Measurements from ENCODE around the gene CPED1.

The CPED1 gene

DNA sequence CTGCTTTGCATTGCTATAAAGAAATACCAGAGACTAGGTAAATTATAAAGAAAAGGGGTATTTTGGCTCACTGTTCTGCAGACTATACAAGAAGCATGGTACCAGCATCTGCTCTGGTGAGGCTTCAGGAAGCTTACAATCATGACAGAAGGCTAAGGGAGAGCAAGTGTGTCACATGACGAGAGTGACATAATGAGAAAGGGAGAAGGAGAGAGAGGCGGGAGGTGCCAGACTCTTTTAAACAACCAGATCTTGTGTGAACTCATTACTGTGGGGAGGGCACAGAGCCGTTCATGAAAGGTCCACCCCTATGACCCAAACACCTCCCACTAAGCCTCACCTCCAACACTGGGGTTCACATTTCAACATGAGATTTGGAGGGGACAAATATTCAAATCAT, 281.3 kb downstream of the CPED1 start:
- Histone ChIP-seq H3K27ac (no peak overlapping the region), H3K27me3 (replicated peaks) (no peaks in the 10 kb centered on the region), H3K36me3 (replicated peaks) (no peaks in the 10 kb centered on the region), H3K4me3 (ENCODE audit: low read depth, low read length) (no peak overlapping the region)
- in situ Hi-C loops (cut with HindIII; ENCODE audit: low pct_ligation_motif_present, low sequenced_read_pairs): no loop called here
- no peak for DNase-seq
- TF ChIP-seq, protein P1, sequence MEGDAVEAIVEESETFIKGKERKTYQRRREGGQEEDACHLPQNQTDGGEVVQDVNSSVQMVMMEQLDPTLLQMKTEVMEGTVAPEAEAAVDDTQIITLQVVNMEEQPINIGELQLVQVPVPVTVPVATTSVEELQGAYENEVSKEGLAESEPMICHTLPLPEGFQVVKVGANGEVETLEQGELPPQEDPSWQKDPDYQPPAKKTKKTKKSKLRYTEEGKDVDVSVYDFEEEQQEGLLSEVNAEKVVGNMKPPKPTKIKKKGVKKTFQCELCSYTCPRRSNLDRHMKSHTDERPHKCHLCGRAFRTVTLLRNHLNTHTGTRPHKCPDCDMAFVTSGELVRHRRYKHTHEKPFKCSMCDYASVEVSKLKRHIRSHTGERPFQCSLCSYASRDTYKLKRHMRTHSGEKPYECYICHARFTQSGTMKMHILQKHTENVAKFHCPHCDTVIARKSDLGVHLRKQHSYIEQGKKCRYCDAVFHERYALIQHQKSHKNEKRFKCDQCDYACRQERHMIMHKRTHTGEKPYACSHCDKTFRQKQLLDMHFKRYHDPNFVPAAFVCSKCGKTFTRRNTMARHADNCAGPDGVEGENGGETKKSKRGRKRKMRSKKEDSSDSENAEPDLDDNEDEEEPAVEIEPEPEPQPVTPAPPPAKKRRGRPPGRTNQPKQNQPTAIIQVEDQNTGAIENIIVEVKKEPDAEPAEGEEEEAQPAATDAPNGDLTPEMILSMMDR (IDR thresholded peaks at IDR 0.05; ENCODE audit: low read depth, low read length, missing control alignments): no peak

DNA sequence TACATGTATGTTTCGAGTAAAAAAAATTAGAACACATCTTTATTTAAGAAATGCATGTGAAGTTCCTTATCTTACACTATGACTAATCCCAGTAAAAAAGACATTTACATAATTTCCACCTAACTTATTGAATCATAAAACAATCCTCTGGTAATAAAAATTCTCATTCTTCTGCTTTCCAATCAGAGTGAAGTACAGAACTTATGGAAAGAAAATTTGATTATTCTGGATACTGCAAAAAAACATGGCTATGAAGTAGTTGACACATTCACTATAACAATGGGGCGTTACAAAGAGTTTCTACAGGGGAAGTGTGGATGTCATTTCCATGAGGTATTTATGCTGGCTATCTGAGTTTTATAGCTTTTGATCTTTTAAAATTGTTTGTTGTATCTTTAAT, 282.6 kb downstream of the CPED1 start:
- in situ Hi-C loops (cut with HindIII; ENCODE audit: low pct_ligation_motif_present, low sequenced_read_pairs): no loop called here
- no peak for DNase-seq
- H3K27me3 ChIP-seq (replicated peaks): no peaks in the 10 kb centered on the region
- no peak overlapping the region for H3K27ac ChIP-seq
- TF ChIP-seq, protein P1 (IDR thresholded peaks at IDR 0.05; ENCODE audit: low read depth, low read length, missing control alignments): no peak
- H3K36me3 ChIP-seq (replicated peaks): no peaks in the 10 kb centered on the region
- no peak overlapping the region for H3K4me3 ChIP-seq (ENCODE audit: low read depth, low read length)

DNA sequence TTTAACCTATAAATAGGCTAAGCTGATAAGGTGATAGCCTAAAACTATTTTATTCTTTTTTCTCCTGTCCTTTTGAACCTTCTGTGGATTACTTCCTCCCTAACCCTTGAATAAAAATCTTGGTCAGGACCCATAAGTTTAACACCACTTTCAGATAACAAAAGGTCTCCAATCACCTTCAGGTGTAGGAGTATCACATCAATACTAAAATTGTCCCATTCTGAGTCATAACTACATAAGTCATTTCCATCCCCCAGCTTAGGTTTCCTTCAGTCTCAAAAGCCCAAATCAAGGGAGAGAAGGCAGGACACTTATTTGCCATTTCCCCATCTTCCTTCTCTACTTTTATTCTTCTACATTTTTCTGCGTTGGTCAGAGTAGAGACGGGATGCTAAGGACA, 283.4 kb downstream of the CPED1 start:
- Histone ChIP-seq H3K27me3 (replicated peaks) (no peaks in the 10 kb centered on the region), H3K4me3 (ENCODE audit: low read depth, low read length) (no peak overlapping the region), H3K36me3 (replicated peaks) (no peaks in the 10 kb centered on the region), H3K27ac (no peak overlapping the region)
- in situ Hi-C loops (cut with HindIII; ENCODE audit: low pct_ligation_motif_present, low sequenced_read_pairs): no loop called here
- TF ChIP-seq, protein P1 (IDR thresholded peaks at IDR 0.05; ENCODE audit: low read depth, low read length, missing control alignments): no peak
- DNase-seq: no peak

DNA sequence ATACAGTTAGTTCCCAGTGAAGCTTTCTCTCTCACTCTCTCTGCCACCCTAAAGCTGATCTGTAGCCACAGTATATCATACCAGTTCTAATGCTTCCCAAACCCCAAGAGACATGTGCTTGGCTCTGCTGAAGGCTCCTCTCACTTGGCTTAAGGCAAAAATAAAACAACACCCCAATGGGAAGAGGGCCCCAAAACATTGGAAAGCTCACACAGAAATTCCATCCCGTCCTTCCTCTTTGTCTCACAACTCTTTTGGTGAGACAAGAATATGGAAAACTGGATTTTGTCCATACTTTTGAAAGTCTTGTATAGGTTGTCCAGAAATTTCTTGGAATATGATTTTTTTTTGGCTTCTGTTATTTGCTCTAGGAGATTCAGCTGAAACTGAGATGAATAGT, 284.2 kb downstream of the CPED1 start:
- Histone ChIP-seq H3K36me3 (replicated peaks) (no peaks in the 10 kb centered on the region), H3K27me3 (replicated peaks) (no peaks in the 10 kb centered on the region), H3K27ac (no peak overlapping the region), H3K4me3 (ENCODE audit: low read depth, low read length) (no peak overlapping the region)
- TF ChIP-seq, protein P1 (IDR thresholded peaks at IDR 0.05; ENCODE audit: low read depth, low read length, missing control alignments): no peak
- in situ Hi-C loops (cut with HindIII; ENCODE audit: low pct_ligation_motif_present, low sequenced_read_pairs): no loop called here
- DNase-seq: no peak

DNA sequence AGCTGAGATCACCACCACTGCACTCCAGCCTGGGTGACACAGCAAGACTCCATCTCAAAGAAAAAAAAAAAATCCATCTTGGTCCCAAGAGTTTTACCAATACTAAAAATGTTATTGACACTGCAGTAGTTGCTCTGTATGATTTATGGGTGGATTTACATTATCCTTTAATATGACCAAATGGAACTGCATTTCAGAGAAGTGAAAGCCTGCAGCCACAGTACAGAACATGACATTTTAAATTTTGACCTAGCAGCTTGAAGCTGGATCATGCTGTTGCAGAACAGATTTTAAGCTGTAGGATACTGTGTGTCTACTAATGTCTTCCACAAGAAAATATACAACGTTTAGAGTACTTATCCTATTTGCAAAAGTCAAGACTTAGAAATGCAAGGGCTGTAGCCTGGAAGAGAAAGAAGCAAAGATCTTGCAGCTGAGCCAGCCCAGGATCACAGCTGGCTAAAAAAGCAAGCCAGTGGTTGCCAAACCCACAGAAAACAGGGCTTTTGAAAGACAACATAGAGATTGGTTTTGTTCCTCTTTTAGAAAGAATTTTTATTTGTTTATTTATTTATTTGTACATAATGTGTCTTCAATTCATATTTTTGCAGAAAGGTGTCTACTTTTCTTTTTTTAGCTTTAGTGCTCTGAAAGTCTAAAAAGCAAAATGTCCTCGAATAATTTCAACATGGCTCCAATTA, 285.1 kb downstream of the CPED1 start:
- Histone ChIP-seq H3K27ac (no peak overlapping the region), H3K27me3 (replicated peaks) (no peaks in the 10 kb centered on the region), H3K4me3 (ENCODE audit: low read depth, low read length) (no peak overlapping the region), H3K36me3 (replicated peaks) (no peaks in the 10 kb centered on the region)
- in situ Hi-C loops (cut with HindIII; ENCODE audit: low pct_ligation_motif_present, low sequenced_read_pairs): no loop called here
- no peak for DNase-seq
- TF ChIP-seq, protein P1 (IDR thresholded peaks at IDR 0.05; ENCODE audit: low read depth, low read length, missing control alignments): no peak

DNA sequence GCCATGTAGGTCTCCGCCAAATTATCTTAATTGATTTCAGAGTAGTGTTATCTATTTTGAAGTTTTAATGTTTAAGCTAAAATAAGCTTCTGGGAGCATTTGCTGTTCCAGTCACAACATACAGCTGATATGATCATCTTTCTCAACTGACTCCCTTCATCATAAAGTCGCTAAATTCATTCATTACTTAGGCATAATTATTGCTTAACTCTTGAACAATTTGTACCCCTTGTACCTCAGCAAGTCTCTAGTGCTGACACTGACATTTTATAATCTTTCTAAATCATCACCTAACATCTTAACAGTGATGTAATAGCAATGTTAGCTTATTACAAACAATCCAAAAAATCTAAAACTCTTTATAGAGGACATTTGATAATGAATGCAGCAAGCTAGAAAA, 286.0 kb downstream of the CPED1 start:
- in situ Hi-C loops (cut with HindIII; ENCODE audit: low pct_ligation_motif_present, low sequenced_read_pairs): no loop called here
- no peak overlapping the region for H3K4me3 ChIP-seq (ENCODE audit: low read depth, low read length)
- no peak overlapping the region for H3K27ac ChIP-seq
- no peaks in the 10 kb centered on the region for H3K27me3 ChIP-seq (replicated peaks)
- TF ChIP-seq, protein P1 (IDR thresholded peaks at IDR 0.05; ENCODE audit: low read depth, low read length, missing control alignments): no peak
- H3K36me3 ChIP-seq (replicated peaks): no peaks in the 10 kb centered on the region
- no peak for DNase-seq
